Peyer's patch (tissue), 4 donors: ENCODE data around the gene CUL1.

Source experiments
- CTCF ChIP-seq, 6 experiments: fragments of 450-650 bp in 4 of 6; fragments of 200-600 bp in 2 of 6; sonication (generic) in 1 of 6; IDR thresholded peaks; one replicate each; pipeline ENCODE4 v1.5.1; 2017 to 2019; ENCODE audit warnings: antibody characterized with exemption in 6 of 6, mild to moderate bottlenecking in 3 of 6, moderate library complexity in 1 of 6
- POLR2A ChIP-seq, 2 donors: fragments of 450-650 bp; IDR thresholded peaks; one replicate each; pipeline ENCODE4 v1.5.1; 2017; ENCODE audit warnings: antibody characterized with exemption in 2 of 2, mild to moderate bottlenecking in 2 of 2, moderate library complexity in 2 of 2

- TF ChIP-seq CTCF (IDR thresholded peaks at IDR 0.05) (no peak), POLR2A (IDR thresholded peaks at IDR 0.05) (no peak)
Measured at GRCh38 chr7:148715027-148715426, 16.3 kb downstream of the CUL1 start.
